Left ventricle myocardium superior (tissue), 1 donor: ENCODE results near the gene C3orf18. TPM values are rescaled to one million over a fixed set of nuclear protein-coding genes. Genes with fewer than 3 reads are reported as not detected.

Experiments used
- ATAC-seq: fragments of 200-7000 bp; cut with Tn5 transposase; one replicate; pipeline ENCODE4 v1.9.1; 2020; ENCODE audit warnings: mild to moderate bottlenecking, moderate library complexity
- DNase-seq: peaks from one replicate; pipeline ENCODE4 v3.0.0-alpha.2; 2020
- intact Hi-C: fragments of 100-400 bp; cut with micrococcal nuclease; formaldehyde crosslinking; loops from one replicate; pipeline ENCODE4 v1.11.0; 2022
- total RNA-seq: library from RNA; stranded (reverse); fragmentation: NEBNext Ultra II Directional; extraction: Animal tissue kit (Norgen Biotek cat#: 25700); gene quantifications from one replicate; pipeline ENCODE4 v1.2.1, GENCODE V29; 2021
- donor health status: DM: no; HTN: yes; CAD: no; lungs with severe emphysema.

C3orf18 gene
- total RNA-seq, 1 donor from 2014 or later, result 51.0 TPM

DNA sequence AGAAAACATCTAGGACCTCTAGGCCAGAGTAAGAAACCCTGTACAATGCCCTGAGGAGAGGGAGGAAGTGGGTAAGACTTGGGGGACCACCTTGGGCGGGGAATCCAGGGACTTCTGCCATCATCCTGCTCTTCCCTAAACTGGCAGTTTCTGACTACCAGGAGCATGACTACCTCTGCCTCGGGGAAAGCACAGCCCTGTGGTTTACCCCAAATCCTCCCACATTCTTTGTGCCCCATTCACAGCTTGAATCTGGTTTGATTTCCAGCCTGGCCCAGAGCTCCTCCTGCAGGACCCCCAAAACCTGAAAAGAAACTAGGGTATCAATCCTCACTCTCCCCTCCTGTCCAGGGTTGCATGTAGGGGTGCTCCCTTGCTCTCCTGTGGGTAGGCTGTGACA, 4.7 kb downstream of the C3orf18 start:
- DNase-seq (no peak), ATAC-seq (no peak)
- intact Hi-C loops, result no loop called here

DNA sequence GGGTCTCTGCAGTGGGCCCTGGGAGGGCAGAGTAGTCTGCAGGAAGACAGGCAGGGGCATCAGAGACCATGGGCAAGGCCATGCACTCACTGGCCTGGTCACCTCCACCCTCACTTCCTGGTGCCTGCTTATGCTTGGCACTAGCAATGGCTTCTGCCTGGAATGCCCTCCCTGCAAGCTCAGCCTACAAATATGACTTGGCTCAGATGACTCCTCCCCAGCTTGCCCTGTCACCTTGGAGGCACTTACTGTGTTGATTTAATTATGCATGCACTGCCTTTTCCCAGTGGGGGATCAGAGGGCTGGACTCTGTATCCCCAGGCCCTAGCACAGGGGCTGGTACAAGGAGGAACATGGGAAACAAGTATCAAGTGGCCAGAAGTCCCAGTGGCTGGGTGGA, 7.8 kb downstream of the C3orf18 start:
- intact Hi-C loops, result no loop called here
- DNase-seq (no peak), ATAC-seq (peak; percentile 67)

GRCh38 chr3:50557915-50558314, 9.6 kb downstream of the C3orf18 start:
- no peak for ATAC-seq
- no peak for DNase-seq
- intact Hi-C loops, result no loop called here

DNA sequence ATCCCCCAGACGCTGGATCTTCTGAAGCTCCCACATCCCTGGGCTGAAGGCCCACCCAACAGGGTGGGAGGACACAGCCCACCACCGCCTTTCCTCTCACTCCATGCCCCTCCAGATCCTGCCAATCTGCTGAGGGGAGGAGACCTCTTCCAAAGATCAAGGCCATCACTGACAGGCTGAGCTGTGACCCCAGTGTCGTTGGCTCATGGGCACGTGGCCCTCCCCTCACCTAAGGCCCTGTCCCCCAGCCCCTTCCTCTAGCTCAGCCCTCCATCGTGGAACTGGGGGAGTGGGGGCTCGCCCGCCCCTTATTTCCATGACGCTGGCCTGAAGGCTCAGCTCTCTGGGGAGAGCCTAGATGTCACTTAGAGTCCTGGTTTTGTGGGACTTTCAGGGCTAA, 10.4 kb downstream of the C3orf18 start:
- ATAC-seq, result no peak
- DNase-seq, result no peak
- intact Hi-C loops, result no loop called here

- DNase-seq (no peak), ATAC-seq (no peak)
- intact Hi-C loops, result no loop called here
These were observed 13.0 kb downstream of the C3orf18 start for GRCh38 chr3:50554553-50554952.

DNA sequence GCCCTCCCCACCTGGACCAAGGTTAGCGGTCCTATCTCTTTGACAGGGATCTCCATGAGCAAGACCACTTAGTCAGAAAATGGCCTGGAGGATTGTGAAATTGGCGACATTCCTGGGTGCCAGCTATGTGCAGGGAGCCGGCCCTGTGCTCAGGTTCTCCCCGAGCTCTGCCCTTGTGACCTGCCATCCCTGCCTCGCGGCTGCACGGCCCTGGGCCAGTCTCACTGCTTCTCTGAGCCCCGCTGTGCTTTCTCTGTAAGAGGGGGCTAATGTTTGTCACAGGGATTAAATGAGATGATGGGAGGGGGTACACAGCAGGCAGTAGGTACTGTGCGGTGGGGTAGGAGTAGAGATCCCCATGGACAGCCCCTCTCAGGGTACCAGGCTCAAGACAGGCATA, 14.9 kb downstream of the C3orf18 start:
- intact Hi-C loops, result no loop called here
- ATAC-seq (no peak), DNase-seq (no peak)

- ATAC-seq, result no peak
- DNase-seq, result no peak
- intact Hi-C loops, result no loop called here
These were observed 15.7 kb downstream of the C3orf18 start for GRCh38 chr3:50551681-50552435.

DNA sequence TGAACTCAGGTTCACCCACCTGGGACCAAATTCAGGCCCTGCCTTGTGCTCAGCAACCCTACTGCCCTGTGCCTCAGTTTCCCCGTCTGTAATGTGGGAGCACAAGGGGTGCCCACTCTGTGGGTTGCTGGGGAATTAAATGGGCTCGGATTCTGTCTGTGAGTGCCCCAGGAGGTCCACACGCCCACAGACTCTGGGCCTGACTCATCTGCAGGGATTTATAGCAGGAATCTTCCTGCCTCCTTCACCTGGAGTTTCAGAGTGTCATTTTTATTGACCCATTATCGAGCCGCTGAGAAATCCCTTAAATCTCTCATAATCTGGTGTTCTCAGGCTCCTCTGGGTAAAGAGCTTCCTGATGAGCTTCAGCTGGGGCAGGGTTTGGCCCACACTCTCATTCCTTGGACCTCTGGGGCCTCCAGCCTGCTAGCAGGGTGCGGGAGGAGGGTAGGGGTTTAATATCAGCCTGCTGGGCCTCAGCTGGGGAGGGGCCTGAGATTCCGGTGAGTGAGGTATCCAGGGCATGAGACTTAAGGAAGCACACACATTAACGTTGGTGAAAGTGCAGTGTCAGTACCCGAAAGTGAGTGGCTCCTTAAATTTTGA, 16.4 kb downstream of the C3orf18 start:
- ATAC-seq (no peak), DNase-seq (no peak)
- intact Hi-C loops, result no loop called here

DNA sequence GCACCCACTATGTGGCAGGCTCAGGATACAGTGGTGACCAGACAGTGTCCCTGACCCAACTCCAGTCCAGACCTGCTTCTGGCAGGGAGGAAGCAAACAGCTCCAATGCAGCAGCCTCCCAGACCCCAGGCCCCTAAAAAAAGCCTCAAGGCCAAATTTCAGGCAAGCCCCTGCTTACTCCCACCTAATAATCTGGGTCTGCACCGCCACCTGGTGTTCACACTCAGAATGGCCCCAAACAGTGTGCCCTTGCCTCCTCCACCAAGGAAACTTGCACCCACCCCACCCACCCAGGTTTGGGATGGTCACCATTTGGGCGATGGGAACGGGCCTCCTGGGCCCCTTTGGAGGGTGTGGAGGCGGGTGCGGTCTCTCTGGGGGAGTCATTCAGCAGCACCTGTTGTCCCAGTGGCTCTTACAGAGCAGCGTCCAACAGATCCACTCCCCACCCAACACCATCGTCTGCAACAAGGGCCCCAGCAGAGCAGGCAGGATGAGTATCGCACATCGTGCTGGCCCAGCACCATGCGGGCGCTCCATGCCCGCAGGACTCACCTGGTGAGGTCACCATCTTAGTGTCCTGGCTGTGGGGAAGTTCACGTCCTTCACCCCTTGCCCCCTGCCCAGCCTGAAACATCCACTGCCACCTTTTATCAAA, 17.3 kb downstream of the C3orf18 start:
- ATAC-seq (peak; percentile 54), DNase-seq (peak; percentile 73)
- intact Hi-C loops, result no loop called here

- intact Hi-C loops, result no loop called here
These were observed 18.3 kb downstream of the C3orf18 start for GRCh38 chr3:50549226-50549625.

DNA sequence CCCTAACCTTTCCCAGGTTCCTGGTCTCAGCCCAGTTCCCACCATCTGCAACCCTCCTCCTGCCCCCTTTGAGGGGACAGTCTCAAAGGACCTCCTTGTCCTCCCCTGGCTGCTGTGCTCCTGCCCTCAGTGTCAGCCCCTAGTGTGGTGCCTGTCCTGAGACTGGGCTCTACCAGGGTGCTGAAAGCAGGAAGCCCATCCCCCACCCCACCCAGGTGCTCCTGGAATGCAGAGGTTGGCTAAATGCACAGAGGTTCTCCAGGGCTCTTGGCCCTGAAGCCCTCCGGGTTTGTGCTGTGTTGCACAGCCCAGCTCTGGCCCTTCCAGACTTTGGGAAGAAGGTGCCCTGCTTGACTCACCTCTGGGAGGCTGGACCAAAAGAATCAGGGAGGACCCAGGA, 21.8 kb downstream of the C3orf18 start:
- no peak for ATAC-seq
- intact Hi-C loops, result no loop called here
- no peak for DNase-seq

More at GRCh38 chr3:50549226-50549625, 18.3 kb downstream of the C3orf18 start:
- ATAC-seq (no peak), DNase-seq (no peak)

DNA sequence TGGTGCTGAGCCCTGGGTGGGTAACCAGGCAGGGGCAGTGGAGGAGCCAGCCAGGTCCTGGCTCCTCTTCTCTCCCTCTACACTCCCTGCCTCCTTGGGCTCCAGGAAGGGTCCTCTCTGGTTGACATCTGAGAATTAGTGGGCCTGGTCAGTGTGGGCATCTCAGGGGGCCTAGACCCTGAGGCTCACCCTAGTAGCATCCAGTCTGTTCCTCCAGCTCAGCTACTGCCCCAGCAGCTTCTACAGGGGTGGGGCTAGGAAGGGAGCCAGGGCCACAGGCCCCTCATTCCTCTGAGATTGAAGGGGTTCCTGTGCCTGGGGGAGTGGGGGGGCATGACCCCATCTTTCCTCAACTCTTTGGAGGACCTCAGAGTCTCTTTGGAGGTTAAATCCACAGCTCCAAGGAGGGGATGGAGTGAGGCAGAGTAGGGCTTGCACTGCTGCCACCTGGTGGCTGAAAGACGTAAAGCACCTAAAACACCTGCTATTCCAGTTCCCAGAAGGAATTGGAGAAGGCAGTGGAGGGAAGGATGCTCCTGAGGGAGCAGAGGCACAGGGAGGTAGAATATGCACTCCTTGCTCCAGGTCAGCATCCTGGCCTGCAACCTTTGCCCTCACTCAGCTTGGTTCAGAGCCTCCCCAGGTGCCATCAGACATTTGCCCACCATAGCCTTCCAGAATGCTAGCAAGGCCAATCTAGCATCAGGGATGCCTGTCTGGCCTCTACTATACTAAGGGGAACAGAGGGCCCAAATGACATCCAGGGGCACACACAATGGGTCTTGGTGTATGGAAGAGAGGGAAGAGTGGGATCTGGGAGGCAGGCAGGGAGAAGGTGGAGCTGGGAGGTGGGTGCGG, 25.1 kb downstream of the C3orf18 start:
- DNase-seq, result peak; percentile 70
- ATAC-seq, result peak; percentile 80
- intact Hi-C loops, result loop anchor here (2.0 to 5.0 kb wide), 2 partner anchors 106 to 195 kb away; partner anchors contain the start of gene ZMYND10

DNA sequence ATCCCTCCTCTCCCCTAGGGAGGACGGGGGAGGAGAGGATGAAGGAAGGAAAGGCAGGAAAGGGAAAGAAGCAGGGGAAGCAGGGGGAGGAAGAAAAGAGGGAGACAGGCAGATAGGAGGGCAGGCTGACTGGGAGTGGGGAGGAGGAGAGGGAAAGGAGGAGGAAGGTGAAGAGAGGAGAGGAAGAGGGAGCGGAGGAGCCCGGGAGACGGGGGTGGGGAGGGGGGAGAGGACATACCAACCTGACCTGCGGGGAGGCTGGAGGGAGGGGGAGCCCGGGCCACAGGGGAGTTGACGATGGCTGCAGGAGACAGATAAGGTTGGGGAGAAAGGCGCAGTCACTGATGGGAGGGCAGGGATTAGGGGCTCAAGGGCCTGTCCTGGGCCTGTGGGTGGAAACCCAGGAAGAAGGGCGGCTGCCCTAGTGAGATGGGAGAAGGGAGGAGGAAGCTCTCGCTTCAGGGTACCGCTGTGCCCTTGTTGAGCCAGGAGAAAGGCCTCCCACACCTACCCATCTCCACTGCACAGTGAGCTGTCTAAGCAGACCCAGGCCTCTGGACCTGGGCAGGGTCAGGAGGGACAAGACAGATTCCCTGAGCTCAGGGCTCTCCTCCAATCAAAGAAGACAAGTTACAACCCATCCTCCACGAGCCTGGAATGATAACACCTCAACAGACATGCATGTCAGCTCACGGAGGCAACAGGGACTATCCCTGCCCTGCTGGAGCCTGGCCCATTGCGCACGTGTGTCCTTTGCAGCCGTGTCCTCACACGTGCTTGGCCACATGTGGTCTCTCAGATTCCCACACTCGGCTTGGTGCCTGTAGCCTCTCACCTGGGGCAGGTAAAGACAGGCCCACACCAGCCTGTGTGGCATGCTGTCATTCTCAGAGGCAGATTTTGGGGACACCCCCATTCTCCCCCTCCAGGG, 27.9 kb downstream of the C3orf18 start:
- no peak for ATAC-seq
- no peak for DNase-seq
- intact Hi-C loops, result loop anchor here (5.0 kb wide), 1 partner anchor 192 kb away; the partner anchor contains the start of gene ZMYND10

- ATAC-seq, result no peak
- DNase-seq, result no peak
- intact Hi-C loops, result no loop called here
These were observed 30.0 kb downstream of the C3orf18 start for GRCh38 chr3:50537421-50538129.

DNA sequence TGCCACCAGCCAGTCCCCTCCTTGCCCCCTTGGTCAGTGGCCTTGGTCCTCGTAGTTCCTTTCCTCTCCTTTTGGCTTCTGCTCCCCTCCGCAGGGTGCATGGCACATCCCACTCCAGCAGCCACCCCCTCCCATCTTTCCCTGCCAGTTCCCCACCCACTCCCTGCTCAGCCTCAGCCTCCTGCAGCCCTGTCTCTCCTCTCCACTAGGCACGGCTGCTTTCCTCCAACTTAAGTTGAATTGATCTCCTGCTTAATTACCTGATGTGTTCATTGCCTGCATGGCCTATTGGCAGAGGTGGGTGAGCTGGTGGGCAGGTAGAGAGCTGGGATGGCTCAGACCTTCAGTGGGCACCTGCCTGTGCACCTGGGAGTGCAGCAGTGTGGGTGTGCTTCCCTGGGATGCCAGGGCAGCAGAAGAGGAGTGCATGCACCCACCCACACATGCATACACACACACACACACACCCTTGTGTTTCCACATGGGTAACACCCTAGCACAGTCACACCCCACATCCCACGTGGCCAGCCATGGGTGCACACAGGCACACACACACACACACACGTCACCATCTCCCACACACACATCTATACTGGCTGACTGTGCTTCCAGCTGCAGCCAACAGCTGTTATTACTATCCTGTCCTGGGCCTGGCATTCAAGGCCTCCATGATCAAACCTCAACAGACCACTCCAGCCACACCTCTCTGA, 30.9 kb downstream of the C3orf18 start:
- intact Hi-C loops, result no loop called here
- ATAC-seq (no peak), DNase-seq (no peak)

DNA sequence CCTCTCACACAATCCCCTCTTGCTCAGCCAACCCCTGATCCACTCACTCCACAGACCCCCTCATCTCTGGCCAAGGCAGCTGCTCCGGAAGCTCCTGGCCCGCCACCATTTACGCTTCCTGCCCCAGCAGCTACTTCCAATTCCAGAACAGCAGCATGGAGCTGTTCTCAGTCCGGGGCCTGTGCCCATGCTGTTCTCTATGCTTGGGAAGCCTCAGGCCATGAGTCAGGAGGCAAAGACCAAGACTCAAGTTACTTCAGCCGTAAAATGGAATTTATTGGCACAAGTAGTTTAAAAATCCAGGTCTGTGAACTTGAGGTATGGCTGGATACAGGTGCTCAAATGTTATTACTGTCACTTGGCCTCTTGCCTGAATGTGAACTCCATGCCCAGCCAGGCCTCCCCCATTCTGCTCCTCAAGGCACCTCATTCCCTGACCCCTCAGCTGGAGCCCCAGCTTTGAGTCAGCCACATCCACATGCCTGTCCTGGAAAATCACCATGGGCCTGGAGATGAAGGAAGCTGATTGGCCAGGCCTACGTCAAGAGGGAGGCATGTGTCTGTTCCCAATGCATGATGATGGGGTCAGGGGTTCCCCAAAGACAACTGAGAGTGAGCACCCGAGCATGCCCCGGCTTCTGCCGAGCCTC, 32.7 kb downstream of the C3orf18 start:
- DNase-seq (no peak), ATAC-seq (no peak)
- intact Hi-C loops, result no loop called here
